ENCODE data around the gene PEX5. TPM values are rescaled to one million over a fixed set of nuclear protein-coding genes. Genes with fewer than 3 reads are reported as not detected.

The PEX5 gene
- total RNA-seq = 10 to 100 TPM; 51.8 to 67.4 (median 58.0) TPM

DNA sequence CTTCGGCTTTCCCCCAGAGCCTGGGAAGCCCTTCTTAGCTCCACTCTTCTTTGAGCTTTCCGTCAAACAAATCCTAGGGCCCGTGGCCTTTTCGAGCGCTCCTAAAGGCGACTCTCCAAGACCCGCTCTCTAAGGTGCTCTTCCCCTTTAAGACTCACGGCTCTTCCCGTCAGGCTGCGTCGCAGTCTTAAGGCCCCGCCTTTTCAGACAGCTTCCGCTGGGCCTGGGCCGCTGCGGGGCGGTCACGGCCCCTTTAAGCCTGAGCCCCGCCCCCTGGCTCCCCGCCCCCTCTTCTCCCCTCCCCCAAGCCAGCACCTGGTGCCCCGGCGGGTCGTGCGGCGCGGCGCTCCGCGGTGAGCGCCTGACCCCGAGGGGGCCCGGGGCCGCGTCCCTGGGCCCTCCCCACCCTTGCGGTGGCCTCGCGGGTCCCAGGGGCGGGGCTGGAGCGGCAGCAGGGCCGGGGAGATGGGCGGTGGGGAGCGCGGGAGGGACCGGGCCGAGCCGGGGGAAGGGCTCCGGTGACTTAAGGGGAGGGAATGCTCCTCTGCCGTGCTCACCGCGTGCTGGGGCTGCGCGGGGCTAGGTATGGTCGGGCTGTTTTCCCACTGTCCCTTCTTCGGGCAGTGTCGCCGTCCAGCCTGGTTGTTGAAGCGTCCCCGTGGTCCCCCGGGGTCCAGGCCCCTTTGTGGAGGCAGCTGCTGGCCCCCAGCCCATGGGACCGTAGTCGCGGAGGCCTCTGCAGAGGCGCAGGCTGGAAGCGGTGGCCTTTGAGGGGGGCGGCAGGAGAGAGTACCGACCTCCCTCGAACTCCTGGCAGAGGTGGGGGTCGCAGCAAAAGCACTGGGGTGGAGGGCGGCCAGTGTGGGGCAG lies at the start of gene PEX5:
PEX5 (plus strand) TSS at position 289 of the 870 bp plus-strand sequence. CDS start 692 bp downstream, outside the sequence.
- H3K4me3 ChIP-seq = peak within 1 kb of the TSS; percentile 51 to 83
- H3K9me3 ChIP-seq = no peaks in the 10 kb centered on the region
- peak; percentile 88 to 89 for DNase-seq
- no peaks in the 10 kb centered on the region for H3K27me3 ChIP-seq
- H3K4me1 ChIP-seq = peaks cover 0 to 9% of the 10 kb centered on the region in 2 donors
- no peaks in the 10 kb centered on the region for H3K36me3 ChIP-seq
- TF ChIP-seq POLR2A (IDR thresholded peaks at IDR 0.05) = peak; percentile 33 to 48
- TF ChIP-seq, protein P1, sequence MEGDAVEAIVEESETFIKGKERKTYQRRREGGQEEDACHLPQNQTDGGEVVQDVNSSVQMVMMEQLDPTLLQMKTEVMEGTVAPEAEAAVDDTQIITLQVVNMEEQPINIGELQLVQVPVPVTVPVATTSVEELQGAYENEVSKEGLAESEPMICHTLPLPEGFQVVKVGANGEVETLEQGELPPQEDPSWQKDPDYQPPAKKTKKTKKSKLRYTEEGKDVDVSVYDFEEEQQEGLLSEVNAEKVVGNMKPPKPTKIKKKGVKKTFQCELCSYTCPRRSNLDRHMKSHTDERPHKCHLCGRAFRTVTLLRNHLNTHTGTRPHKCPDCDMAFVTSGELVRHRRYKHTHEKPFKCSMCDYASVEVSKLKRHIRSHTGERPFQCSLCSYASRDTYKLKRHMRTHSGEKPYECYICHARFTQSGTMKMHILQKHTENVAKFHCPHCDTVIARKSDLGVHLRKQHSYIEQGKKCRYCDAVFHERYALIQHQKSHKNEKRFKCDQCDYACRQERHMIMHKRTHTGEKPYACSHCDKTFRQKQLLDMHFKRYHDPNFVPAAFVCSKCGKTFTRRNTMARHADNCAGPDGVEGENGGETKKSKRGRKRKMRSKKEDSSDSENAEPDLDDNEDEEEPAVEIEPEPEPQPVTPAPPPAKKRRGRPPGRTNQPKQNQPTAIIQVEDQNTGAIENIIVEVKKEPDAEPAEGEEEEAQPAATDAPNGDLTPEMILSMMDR (IDR thresholded peaks at IDR 0.05) = peak in 1 of 4 experiments; percentile 16
- peak within 1 kb of the TSS; percentile 90 to 99 for H3K27ac ChIP-seq
- intact Hi-C loops (cut with DNase I; ENCODE audit: low total_unique reads) = no loop called here

DNA sequence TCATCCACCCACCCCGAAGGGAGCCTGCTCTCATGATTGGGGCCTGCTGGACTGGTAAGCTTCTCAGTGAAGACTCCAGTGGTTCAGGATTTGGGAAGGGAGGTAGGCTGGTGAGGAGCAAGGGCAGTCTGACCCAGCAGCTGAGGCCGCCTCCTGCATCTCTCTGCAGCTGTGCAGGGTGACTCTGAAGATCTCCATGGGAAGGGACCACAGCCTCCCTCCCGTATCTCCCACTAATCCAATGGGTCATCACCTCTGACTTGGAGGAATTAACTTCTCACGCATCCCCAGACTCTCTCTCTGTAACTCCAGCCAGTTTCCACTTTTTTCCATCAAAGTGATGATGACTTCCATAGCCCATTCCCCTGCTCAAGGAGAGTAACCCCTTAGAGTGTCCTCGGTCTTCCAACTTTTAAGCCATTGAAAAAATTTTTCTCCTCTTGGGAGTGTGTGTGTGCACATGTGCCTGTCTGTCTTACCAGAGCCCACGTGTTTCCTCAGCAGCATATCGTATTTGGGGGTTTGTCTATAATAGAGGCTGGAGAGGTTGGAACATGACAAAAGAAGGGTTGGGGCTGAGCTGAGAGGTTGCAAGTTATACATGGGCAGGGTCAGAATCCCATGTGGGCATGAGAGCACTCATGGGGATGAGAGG lies 48.0 kb upstream of the PEX5 start:
- DNase-seq = no peak

DNA sequence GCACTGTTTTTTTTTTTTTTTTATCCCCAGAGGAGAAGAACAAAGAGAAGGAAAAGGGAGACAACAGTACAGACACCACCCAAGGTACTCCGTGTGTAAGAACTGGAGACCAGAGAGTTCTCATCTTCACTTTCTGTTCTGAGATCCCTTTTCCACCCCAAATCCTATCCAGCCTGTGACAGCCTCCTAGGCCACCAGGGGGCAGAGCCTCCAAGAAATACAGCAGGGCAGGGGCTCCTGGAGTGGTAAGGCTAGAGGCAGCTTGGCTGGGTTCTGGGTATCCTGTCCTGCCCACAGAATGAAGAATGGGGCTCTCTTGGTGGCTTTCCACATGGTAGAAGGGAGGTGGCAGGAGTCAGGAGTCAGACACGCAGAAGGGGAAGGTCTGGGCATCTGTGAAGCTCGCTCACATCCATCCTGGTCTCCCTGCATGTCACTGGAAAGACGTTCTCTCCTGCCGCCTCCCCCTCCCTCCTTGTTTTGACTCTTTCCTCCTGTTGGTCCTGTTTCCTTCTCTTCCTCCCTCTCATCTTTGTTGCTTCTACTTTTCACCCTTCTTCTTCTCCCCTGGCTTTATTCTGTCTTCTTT lies 47.3 kb upstream of the PEX5 start:
- Histone ChIP-seq H3K9me3 (no peaks in the 10 kb centered on the region), H3K36me3 (no peaks in the 10 kb centered on the region), H3K4me1 (no peaks in the 10 kb centered on the region), H3K4me3 (no peak overlapping the region), H3K27ac (no peak overlapping the region), H3K27me3 (no peaks in the 10 kb centered on the region)
- no peak for DNase-seq
- TF ChIP-seq POLR2A (IDR thresholded peaks at IDR 0.05) = no peak
- TF ChIP-seq, protein P1 (IDR thresholded peaks at IDR 0.05) = peak; percentile 20 to 45 (median 38)
- intact Hi-C loops (cut with DNase I; ENCODE audit: low total_unique reads) = no loop called here

More for the DNA sequence above, 48.0 kb upstream of the PEX5 start:
- no peak overlapping the region for H3K4me3 ChIP-seq
- H3K36me3 ChIP-seq = no peaks in the 10 kb centered on the region
- no peak overlapping the region for H3K27ac ChIP-seq
- TF ChIP-seq, protein P1 (IDR thresholded peaks at IDR 0.05) = no peak
- H3K9me3 ChIP-seq = no peaks in the 10 kb centered on the region
- intact Hi-C loops (cut with DNase I; ENCODE audit: low total_unique reads) = no loop called here
- H3K4me1 ChIP-seq = no peaks in the 10 kb centered on the region
- H3K27me3 ChIP-seq = no peaks in the 10 kb centered on the region

DNA sequence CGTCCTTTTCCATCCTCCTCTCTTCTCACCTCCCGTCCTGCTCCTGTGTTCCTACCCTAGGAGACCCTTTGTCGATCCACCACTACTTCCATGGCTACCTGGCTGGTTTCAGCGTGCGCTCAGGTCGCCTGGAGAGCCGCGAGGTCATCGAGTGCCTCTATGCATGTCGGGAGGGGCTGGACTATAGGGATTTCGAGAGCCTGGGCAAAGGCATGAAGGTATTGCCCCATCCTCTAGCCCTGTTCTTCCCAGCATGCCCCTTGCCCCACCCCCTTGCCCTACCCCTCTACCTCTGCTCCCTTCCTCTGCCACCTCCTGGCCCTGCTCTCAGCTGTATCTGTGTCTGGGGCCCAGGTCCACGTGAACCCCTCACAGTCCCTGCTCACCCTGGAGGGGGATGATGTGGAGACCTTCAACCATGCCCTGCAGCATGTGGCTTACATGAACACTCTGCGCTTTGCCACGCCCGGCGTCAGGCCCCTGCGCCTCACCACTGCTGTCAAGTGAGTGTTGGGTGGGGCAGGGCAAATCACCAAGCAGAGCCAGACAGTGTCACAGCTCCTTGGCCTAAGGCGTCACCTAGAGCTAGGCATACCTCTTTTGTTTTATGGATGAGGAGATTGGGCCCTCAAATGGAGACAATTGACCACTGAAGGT lies 46.5 kb upstream of the PEX5 start:
- intact Hi-C loops (cut with DNase I; ENCODE audit: low total_unique reads) = no loop called here

More for the DNA sequence above, 46.5 kb upstream of the PEX5 start:
- no peak for TF ChIP-seq POLR2A (IDR thresholded peaks at IDR 0.05)
- TF ChIP-seq, protein P1 (IDR thresholded peaks at IDR 0.05) = no peak
- H3K27ac ChIP-seq = no peak overlapping the region
- no peaks in the 10 kb centered on the region for H3K9me3 ChIP-seq
- H3K27me3 ChIP-seq = no peaks in the 10 kb centered on the region
- H3K36me3 ChIP-seq = no peaks in the 10 kb centered on the region
- no peak overlapping the region for H3K4me3 ChIP-seq
- H3K4me1 ChIP-seq = no peaks in the 10 kb centered on the region
- no peak for DNase-seq
